HG03175 (cell line): Measurements from ENCODE around the gene CDCA5.

Source experiments
- ATAC-seq: cut with Tn5 transposase; IDR thresholded peaks from one replicate; pipeline ENCODE4 v1.9.1; 2021; ENCODE audit warnings: mild to moderate bottlenecking, moderate library complexity; ENCODE audit not compliant: unreplicated experiment

Gene CDCA5

GRCh38 chr11:65107751-65108468 lies 24.1 kb upstream of the CDCA5 start:
- no peak for ATAC-seq

DNA sequence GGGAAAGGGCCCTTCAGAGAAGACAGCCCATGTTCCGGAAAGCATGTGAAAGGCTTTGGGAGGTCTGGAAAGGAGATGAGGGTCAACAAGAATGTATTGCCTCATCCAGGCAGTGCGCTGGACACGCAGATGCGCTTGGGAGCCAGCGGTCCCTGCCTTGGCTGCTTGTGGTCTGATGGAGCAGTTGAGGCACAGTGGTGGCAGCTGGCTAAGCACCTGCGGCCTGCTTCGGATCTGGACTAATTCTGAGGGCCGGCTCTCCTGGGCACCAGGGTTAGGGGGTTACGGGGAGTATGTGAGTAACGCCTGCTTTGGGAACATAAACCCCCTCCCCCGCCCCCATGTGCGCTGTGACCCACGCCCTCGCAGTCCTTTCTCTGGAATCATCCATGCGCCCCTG lies 23.2 kb upstream of the CDCA5 start:
- ATAC-seq: no peak

DNA sequence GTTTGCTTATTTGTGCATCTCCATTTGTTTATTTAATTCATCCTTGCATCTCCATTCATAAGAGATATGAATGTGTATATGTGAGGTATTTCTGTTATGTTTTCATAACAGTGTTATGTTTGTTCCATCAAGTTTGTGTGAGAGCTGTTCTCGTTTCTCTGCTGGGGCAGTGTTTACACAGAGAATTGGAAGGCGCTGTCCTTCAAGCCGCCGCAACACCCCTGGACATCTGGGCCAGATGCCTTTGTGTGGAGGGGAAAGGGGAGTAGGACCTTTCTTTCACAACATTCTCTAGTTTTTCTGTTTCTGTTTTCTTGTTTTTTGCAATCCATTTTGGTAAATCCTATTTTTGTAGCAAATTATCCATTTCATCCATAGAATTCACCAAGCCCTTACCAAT lies 20.8 kb upstream of the CDCA5 start:
- no peak for ATAC-seq

DNA sequence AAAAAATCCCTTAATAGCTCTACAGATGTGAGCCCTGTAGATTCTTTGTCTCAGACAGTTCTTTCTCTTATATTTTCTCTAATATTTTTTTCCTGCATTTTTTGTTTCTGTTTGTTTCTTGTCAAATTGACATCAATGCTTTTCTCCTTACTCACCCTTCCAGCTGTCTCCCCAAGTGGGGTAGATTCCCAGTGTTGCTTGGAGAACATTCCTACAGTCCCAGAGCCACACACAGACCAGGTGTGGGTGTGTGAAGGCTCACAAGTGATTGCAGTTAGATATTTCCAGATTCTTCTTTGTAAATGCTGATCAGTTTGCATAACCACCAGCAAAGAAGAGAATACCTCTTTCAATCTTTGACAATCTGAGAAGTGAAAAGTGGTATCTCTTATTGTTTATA lies 19.6 kb upstream of the CDCA5 start:
- ATAC-seq: no peak

DNA sequence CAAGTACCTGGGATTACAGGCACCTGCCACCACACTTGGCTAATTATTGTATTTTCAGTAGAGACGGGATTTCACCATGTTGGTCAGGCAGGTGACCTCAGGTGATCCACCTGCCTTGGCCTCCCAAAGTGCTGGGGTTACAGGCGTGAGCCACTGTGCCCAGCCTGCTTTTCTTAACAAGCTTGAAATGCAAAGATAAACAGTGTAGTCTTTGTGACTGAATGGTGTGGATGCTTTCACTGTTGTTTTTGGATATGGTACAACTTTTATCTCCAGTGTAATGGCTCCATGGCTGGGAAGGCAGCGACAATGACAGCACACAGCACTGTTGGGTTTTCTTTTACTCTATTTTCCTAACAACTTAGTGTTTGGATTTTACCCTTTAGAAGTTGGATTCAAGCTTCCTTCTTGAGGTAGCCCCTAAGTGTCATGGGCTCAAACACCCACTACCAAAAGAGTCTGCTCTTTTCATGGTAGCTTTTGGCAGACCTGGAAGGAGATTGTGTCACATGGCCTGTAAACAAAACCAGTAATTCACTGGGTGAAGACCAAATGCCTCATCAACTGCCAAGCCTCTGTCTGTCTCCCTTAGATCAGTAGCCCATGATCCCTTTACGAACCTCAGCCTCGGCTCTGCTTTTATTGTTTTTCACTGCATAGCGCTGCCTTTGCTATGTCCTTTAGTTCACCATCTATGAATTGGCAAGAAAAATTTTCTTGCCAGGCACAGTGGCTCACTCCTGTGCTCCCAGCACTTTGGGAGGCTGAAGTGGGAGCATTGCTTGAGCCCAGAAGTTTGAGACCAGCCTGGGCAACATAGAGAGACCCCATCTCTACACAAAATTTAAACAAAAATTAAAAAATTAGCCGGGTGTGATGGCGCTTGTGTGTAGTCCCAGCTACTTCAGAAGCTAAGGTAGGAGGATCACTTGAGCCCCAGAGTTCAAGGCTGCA lies 18.6 kb upstream of the CDCA5 start:
- ATAC-seq: no peak

- no peak for ATAC-seq
These were observed 17.0 kb upstream of the CDCA5 start for GRCh38 chr11:65100674-65101350.

DNA sequence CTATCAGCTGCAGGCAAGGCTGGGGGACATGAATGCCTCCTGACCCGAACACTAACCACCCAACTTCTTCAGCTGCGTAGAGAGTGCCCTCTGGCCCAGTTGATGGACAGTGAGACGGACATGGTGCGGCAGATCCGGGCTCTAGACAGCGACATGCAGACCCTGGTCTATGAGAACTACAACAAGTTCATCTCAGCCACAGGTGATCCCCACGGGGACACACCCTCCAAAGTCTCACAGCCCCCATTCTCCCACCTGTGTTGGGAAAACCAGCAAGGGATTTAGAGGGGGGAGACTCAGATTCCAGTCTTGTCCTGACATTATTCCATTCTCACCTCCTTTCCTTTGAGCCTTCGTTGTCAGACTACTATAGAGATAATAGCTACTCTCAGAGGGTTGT lies 13.1 kb upstream of the CDCA5 start:
- no peak for ATAC-seq

GRCh38 chr11:65095974-65096806 lies 12.3 kb upstream of the CDCA5 start, which contains the start of gene VPS51:
Gene VPS51 (plus strand): TSS chr11:65096214. CDS start chr11:65096251, 37 bp downstream.
- peak; percentile 92 for ATAC-seq

DNA sequence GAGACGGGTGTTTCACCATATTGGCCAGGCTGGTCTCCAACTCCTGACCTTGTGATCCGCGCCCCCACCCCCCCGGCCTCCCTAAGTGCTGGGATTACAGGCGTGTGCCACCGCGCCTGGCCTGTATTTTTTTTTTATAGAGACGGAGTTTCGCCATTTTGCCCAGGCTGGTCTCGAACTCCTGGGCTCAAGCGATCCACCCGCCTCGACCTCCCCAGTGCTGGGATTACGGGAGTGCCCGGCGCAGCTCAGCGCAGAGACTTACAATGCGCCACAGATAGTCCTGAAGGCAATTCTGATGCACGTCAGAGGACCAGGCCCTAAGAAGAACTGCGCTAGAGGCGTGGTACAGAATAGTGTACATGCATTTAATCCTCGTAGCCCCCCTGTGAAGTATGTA lies 11.6 kb upstream of the CDCA5 start:
- ATAC-seq: no peak

- ATAC-seq: no peak
These were observed 6.8 kb upstream of the CDCA5 start for GRCh38 chr11:65090628-65091027.

DNA sequence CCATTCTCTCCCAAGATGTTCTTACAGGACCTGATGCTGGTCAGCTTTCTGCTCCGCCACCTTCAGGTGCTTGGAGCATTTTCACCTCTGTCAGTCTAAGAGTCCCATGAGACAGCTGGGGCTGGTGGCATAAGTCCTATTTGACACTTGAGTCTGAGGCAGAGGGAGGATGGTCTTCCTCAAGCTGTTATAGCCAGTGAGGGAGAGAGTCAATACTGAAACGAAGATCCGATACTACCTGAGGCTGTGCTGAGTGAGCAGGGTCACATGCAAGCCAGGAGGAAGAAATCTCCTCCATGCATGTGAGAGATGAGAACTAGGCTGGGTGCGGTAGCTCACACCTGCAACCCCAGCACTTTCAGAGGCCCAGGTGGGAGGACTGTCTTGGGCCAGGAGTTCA lies 5.8 kb upstream of the CDCA5 start:
- no peak for ATAC-seq

- no peak for ATAC-seq
These were observed 4.0 kb upstream of the CDCA5 start for GRCh38 chr11:65087827-65088226.

- ATAC-seq: no peak
These were observed 3.4 kb upstream of the CDCA5 start for GRCh38 chr11:65087216-65087615.

GRCh38 chr11:65086809-65087208 lies 3.0 kb upstream of the CDCA5 start:
- no peak for ATAC-seq

DNA sequence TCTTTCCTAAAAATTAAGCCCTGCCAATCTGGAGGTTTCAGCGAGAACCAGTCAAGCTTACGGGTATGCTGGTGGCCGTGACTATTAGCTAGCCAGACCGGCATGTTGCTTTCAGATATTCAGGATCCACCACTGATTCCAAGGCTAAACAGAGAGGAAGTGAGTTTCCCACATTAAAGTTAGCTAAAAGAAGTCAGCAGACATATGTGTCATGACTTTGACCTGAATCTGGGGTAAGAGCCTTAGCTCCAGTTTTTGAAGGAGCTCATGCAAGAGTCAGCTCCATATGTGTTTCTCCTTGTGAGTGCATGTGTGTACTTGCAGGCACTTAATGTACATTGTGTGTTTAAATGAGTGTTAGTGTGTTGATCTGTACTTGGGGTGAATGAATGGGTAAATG lies 1.6 kb upstream of the CDCA5 start:
- no peak for ATAC-seq

DNA sequence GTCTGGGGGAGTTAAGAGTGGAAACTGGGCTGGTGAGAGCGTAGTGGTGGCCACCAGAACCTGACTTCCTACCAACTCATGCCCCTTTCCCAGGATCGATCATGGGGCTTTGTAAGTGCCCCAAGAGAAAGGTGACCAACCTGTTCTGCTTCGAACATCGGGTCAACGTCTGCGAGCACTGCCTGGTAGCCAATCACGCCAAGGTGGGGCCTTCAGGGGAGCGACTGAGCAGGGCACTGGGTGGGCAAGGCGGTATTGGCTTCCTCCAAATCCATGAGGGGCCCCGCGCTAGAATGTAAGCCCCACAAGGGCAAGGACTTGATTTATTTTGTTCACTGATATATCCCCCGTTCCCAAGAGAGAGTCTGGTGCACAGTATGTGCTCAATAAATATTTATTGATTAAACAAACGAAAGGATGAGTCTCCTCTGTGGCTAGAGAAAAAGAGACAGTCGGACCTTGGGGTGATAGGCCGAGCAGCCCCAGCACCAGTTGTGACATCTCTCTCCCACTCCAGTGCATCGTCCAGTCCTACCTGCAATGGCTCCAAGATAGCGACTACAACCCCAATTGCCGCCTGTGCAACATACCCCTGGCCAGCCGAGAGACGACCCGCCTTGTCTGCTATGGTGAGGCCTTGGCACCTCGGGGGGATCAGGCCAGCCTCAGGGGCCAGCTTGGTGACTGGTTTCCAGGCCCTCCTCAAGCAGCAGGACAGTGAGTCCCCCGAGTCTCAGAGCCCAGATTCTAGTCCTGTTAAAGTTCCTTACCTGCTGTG lies 947 bp upstream of the CDCA5 start:
- ATAC-seq: no peak

- peak; percentile 3 for ATAC-seq
These were observed 556 bp downstream of the CDCA5 start for GRCh38 chr11:65083134-65083833.

- no peak for ATAC-seq
These were observed 5.0 kb downstream of the CDCA5 start for GRCh38 chr11:65078786-65079342.

- ATAC-seq: peak; percentile 47
These were observed 5.7 kb downstream of the CDCA5 start for GRCh38 chr11:65078151-65078550.
